ENCODE data around the gene ACSL5. TPM values are rescaled to one million over a fixed set of nuclear protein-coding genes. Genes with fewer than 3 reads are reported as not detected.

Gene ACSL5
- polyA plus RNA-seq, 1 donor (not counting 4 experiments of a cell fraction or from before 2014, with no cell fraction given): 0.04 TPM

DNA sequence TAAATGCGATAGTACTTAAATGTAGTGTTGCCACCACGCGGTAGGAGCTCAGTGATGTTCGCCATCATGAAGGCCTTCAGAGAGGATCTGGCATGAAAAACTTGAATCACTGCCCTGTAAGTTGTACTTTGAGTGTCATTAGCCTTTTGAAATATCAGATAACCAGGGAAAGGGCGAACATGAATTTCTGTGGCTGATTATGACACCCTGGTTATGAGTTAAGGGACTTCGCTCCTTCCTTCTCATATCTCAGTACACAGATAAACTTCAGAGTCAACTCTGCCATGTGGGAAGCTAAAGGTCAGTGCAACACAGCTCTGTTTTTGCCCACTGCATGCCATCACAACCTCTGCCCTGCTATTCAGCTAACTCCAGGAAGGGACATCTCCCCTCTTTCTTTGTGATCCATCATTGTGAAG, 8.9 kb upstream of the ACSL5 start:
- DNase-seq (ENCODE audit: low read depth, low spot score) (no peak), FAIRE-seq (no peak)
- Histone ChIP-seq H3K9me1 (ENCODE audit: control insufficient read depth, extremely low read depth, insufficient read depth, low read length) (no peaks in the 10 kb centered on the region), H3K27me3 (ENCODE audit: control insufficient read depth, extremely low read depth, insufficient read depth, low read length) (no peaks in the 10 kb centered on the region), H3K36me3 (ENCODE audit: control insufficient read depth in 2 of 2, extremely low read depth in 1 of 2, insufficient read depth in 2 of 2, low read length in 2 of 2) (no peaks in the 10 kb centered on the region), H3K4me1 (ENCODE audit: control insufficient read depth, extremely low read depth, insufficient read depth, low read length) (peaks cover 20% of the 10 kb centered on the region), H3K9ac (ENCODE audit: control insufficient read depth, extremely low read depth, insufficient read depth, low read length) (no peak overlapping the region), H3K4me2 (ENCODE audit: control insufficient read depth, extremely low read depth, insufficient read depth, low read depth, low read length) (no peak overlapping the region), H4K20me1 (ENCODE audit: control insufficient read depth, extremely low read depth, insufficient read depth, low read length) (no peaks in the 10 kb centered on the region), H3K27ac (ENCODE audit: control insufficient read depth, insufficient read depth, low read length) (no peak overlapping the region), H2AFZ (ENCODE audit: control insufficient read depth, low read length) (no peak overlapping the region), H3K4me3 (ENCODE audit: control insufficient read depth in 2 of 3, extremely low read depth in 1 of 3, insufficient read depth in 2 of 3, low read depth in 1 of 3, low read length in 3 of 3) (no peak overlapping the region), H3K9me3 (ENCODE audit: control insufficient read depth, low read depth, low read length) (no peaks in the 10 kb centered on the region), H3K79me2 (ENCODE audit: control insufficient read depth, insufficient read depth, low read length) (no peaks in the 10 kb centered on the region)
- dilution Hi-C loops (cut with MboI; ENCODE audit: extremely low pct_ligation_motif_present, low sequenced_read_pairs): no loop called here
- TF ChIP-seq, protein P1, sequence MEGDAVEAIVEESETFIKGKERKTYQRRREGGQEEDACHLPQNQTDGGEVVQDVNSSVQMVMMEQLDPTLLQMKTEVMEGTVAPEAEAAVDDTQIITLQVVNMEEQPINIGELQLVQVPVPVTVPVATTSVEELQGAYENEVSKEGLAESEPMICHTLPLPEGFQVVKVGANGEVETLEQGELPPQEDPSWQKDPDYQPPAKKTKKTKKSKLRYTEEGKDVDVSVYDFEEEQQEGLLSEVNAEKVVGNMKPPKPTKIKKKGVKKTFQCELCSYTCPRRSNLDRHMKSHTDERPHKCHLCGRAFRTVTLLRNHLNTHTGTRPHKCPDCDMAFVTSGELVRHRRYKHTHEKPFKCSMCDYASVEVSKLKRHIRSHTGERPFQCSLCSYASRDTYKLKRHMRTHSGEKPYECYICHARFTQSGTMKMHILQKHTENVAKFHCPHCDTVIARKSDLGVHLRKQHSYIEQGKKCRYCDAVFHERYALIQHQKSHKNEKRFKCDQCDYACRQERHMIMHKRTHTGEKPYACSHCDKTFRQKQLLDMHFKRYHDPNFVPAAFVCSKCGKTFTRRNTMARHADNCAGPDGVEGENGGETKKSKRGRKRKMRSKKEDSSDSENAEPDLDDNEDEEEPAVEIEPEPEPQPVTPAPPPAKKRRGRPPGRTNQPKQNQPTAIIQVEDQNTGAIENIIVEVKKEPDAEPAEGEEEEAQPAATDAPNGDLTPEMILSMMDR (optimal IDR thresholded peaks at IDR 0.05 in 1 of 3, IDR thresholded peaks at IDR 0.05 in 1 of 3, conservative IDR thresholded peaks at IDR 0.05 in 1 of 3; ENCODE audit: extremely low read depth in 1 of 3, insufficient read depth in 2 of 3, low read length in 3 of 3): no peak
- TF ChIP-seq EZH2 (IDR thresholded peaks at IDR 0.05; ENCODE audit: low read length): no peak

DNA sequence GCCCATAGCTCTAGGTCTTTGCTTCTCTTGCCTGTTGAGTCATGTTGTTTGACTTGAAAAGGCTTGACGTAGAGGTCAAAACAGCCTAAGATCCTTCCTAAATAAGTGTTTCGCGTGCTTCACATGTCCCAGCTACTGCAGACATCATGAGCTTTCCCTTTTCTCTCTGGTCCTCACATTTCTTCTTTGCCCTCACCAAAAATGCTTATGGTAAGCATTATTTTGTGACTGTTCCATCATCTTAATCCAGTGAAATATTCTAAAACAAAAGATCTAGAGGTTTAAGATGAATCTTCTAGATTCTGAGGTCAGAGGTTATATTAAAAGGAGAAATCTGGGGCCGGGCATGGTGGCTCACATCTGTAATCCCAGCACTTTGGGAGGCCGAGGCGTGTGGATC, 8.5 kb upstream of the ACSL5 start:
- Histone ChIP-seq H3K79me2 (ENCODE audit: control insufficient read depth, insufficient read depth, low read length) (no peaks in the 10 kb centered on the region), H3K4me1 (ENCODE audit: control insufficient read depth, extremely low read depth, insufficient read depth, low read length) (peaks cover 20% of the 10 kb centered on the region), H3K9me1 (ENCODE audit: control insufficient read depth, extremely low read depth, insufficient read depth, low read length) (no peaks in the 10 kb centered on the region), H3K4me3 (ENCODE audit: control insufficient read depth in 2 of 3, extremely low read depth in 1 of 3, insufficient read depth in 2 of 3, low read depth in 1 of 3, low read length in 3 of 3) (no peak overlapping the region), H3K27me3 (ENCODE audit: control insufficient read depth, extremely low read depth, insufficient read depth, low read length) (no peaks in the 10 kb centered on the region), H3K27ac (ENCODE audit: control insufficient read depth, insufficient read depth, low read length) (no peak overlapping the region), H4K20me1 (ENCODE audit: control insufficient read depth, extremely low read depth, insufficient read depth, low read length) (no peaks in the 10 kb centered on the region), H3K9me3 (ENCODE audit: control insufficient read depth, low read depth, low read length) (no peaks in the 10 kb centered on the region), H3K4me2 (ENCODE audit: control insufficient read depth, extremely low read depth, insufficient read depth, low read depth, low read length) (no peak overlapping the region), H3K9ac (ENCODE audit: control insufficient read depth, extremely low read depth, insufficient read depth, low read length) (no peak overlapping the region), H2AFZ (ENCODE audit: control insufficient read depth, low read length) (no peak overlapping the region), H3K36me3 (ENCODE audit: control insufficient read depth in 2 of 2, extremely low read depth in 1 of 2, insufficient read depth in 2 of 2, low read length in 2 of 2) (no peaks in the 10 kb centered on the region)
- FAIRE-seq: no peak
- dilution Hi-C loops (cut with MboI; ENCODE audit: extremely low pct_ligation_motif_present, low sequenced_read_pairs): no loop called here
- no peak for TF ChIP-seq EZH2 (IDR thresholded peaks at IDR 0.05; ENCODE audit: low read length)
- TF ChIP-seq, protein P1 (optimal IDR thresholded peaks at IDR 0.05 in 1 of 3, IDR thresholded peaks at IDR 0.05 in 1 of 3, conservative IDR thresholded peaks at IDR 0.05 in 1 of 3; ENCODE audit: extremely low read depth in 1 of 3, insufficient read depth in 2 of 3, low read length in 3 of 3): no peak
- no peak for DNase-seq (ENCODE audit: low read depth, low spot score)

Data from keratinocyte (primary cell).